ENCODE data around the gene CHST8. TPM values are rescaled to one million over a fixed set of nuclear protein-coding genes. Genes with fewer than 3 reads are reported as not detected.

Gene CHST8
- total RNA-seq, 1 experiment from 2014 or later = not detected

DNA sequence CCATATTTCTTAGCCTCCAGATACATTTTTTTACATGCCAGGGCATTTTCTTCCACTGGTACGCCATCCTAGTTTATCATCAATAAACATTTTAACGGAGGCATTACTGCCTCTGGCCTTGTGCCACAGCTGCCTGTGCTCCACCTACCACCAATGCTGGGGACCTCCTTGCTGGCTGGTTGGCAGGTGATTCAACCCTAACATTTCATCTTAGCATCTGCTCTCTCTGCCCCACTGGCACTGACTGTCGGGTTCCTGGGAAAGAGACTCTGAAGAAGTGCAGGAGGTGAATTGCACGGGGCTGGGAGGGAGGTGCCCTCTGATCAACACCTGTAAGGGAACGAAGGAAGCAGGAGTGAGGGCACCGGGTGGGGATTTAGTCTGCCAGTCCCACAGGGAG is 123.5 kb downstream of the CHST8 start:
- no peaks in the 10 kb centered on the region for H3K4me1 Mint-ChIP-seq (ENCODE audit: low read depth, unreplicated experiment)

DNA sequence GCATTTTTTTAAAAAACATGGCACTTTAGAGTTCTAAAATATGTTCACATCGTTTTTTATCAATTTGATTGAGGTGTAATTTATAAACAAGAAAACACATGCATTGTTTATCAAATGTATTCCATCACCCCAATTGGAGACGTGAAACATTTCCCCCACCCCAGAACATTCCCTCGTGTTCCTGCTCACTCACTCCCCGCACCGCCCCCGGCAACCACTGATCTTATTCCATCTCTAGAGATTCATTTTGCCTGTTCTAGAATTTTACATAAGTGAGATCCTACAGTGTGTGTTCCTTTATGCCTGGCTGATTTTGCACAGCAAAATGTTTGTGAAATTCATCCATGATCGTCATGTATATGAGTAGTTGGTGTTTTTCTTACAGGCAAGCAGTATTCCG is 124.4 kb downstream of the CHST8 start:
- Mint-ChIP-seq H3K27ac (ENCODE audit: unreplicated experiment) (no peak overlapping the region), H3K36me3 (ENCODE audit: insufficient read depth, unreplicated experiment) (no peaks in the 10 kb centered on the region), H3K4me1 (ENCODE audit: low read depth, unreplicated experiment) (no peaks in the 10 kb centered on the region), H3K9me3 (ENCODE audit: unreplicated experiment) (no peaks in the 10 kb centered on the region), H3K27me3 (ENCODE audit: insufficient read depth, unreplicated experiment) (peaks cover 19% of the 10 kb centered on the region), H3K4me3 (ENCODE audit: unreplicated experiment) (no peak overlapping the region)
- Histone ChIP-seq H3K36me3 (ENCODE audit: control insufficient read depth, insufficient read depth, low read length) (no peaks in the 10 kb centered on the region), H3K27me3 (replicated peaks; ENCODE audit: control insufficient read depth, insufficient read depth, low read length) (0 out of 2 replicates have a peak, but pooled peaks cover 1% of the 10 kb centered on the region), H3K4me1 (no peaks in the 10 kb centered on the region), H3K9me3 (no peaks in the 10 kb centered on the region), H3K4me3 (ENCODE audit: low read depth, low read length) (no peak overlapping the region)
- TF ChIP-seq, protein P1, sequence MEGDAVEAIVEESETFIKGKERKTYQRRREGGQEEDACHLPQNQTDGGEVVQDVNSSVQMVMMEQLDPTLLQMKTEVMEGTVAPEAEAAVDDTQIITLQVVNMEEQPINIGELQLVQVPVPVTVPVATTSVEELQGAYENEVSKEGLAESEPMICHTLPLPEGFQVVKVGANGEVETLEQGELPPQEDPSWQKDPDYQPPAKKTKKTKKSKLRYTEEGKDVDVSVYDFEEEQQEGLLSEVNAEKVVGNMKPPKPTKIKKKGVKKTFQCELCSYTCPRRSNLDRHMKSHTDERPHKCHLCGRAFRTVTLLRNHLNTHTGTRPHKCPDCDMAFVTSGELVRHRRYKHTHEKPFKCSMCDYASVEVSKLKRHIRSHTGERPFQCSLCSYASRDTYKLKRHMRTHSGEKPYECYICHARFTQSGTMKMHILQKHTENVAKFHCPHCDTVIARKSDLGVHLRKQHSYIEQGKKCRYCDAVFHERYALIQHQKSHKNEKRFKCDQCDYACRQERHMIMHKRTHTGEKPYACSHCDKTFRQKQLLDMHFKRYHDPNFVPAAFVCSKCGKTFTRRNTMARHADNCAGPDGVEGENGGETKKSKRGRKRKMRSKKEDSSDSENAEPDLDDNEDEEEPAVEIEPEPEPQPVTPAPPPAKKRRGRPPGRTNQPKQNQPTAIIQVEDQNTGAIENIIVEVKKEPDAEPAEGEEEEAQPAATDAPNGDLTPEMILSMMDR (IDR thresholded peaks at IDR 0.05; ENCODE audit: insufficient read depth in 1 of 2, low read depth in 1 of 2, low read length in 1 of 2, severe bottlenecking in 1 of 2, unreplicated experiment in 1 of 2) = no peak
- no TSS peak for BruUV-seq (replicated peaks)
- ChIA-PET CTCF (no interaction called here), POLR2A (no interaction called here)
- intact Hi-C loops (cut with micrococcal nuclease; ENCODE audit: unreplicated experiment) = no loop called here
- no peak for DNase-seq

More for the DNA sequence above, 123.5 kb downstream of the CHST8 start:
- no peak overlapping the region for H3K27ac Mint-ChIP-seq (ENCODE audit: unreplicated experiment)
- H3K9me3 Mint-ChIP-seq (ENCODE audit: unreplicated experiment) = no peaks in the 10 kb centered on the region
- TF ChIP-seq, protein P1 (IDR thresholded peaks at IDR 0.05; ENCODE audit: insufficient read depth in 1 of 2, low read depth in 1 of 2, low read length in 1 of 2, severe bottlenecking in 1 of 2, unreplicated experiment in 1 of 2) = no peak
- intact Hi-C loops (cut with micrococcal nuclease; ENCODE audit: unreplicated experiment) = no loop called here
- ChIA-PET POLR2A (no interaction called here), CTCF (interaction anchor here (0.9 kb wide), 1 partner anchor 32 kb away, joined by 3 read pairs; no protein-coding TSS in a partner anchor)
- H3K27me3 Mint-ChIP-seq (ENCODE audit: insufficient read depth, unreplicated experiment) = peaks cover 22% of the 10 kb centered on the region
- no peak for DNase-seq
- Histone ChIP-seq H3K4me1 (no peaks in the 10 kb centered on the region), H3K4me3 (ENCODE audit: low read depth, low read length) (no peak overlapping the region), H3K36me3 (ENCODE audit: control insufficient read depth, insufficient read depth, low read length) (no peaks in the 10 kb centered on the region), H3K9me3 (no peaks in the 10 kb centered on the region), H3K27me3 (replicated peaks; ENCODE audit: control insufficient read depth, insufficient read depth, low read length) (0 out of 2 replicates have a peak, but pooled peaks cover 1% of the 10 kb centered on the region)
- H3K36me3 Mint-ChIP-seq (ENCODE audit: insufficient read depth, unreplicated experiment) = no peaks in the 10 kb centered on the region
- BruUV-seq (replicated peaks) = no TSS peak
- no peak overlapping the region for H3K4me3 Mint-ChIP-seq (ENCODE audit: unreplicated experiment)

DNA sequence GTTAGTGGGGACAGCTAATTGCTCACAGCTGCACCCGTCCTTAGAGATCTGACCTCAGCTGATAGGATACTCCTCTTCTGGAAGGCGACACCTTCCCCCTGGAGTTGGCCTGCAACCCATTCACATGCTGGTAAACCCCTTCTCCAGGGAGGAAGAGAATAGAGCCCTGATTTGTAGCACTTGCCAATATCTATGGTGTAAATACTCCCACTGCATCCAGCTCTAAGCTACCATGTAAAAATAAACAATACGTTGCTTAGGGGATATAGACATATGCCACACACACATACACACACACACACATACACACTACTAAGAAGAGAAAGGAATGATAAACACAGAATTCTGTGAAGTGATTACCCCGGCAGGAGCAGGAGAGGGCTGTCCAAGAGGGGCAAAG is 125.5 kb downstream of the CHST8 start:
- no peaks in the 10 kb centered on the region for H3K9me3 ChIP-seq
- DNase-seq = no peak
- H3K9me3 Mint-ChIP-seq (ENCODE audit: unreplicated experiment) = no peaks in the 10 kb centered on the region
- H3K4me1 Mint-ChIP-seq (ENCODE audit: low read depth, unreplicated experiment) = no peaks in the 10 kb centered on the region
- ChIA-PET CTCF (interaction anchor here (0.6 kb wide), 1 partner anchor 498 kb away, joined by 3 read pairs; no protein-coding TSS in a partner anchor), POLR2A (no interaction called here)
- H3K27me3 Mint-ChIP-seq (ENCODE audit: insufficient read depth, unreplicated experiment) = peaks cover 19% of the 10 kb centered on the region
- H3K4me3 Mint-ChIP-seq (ENCODE audit: unreplicated experiment) = no peak overlapping the region
- H3K27me3 ChIP-seq (replicated peaks; ENCODE audit: control insufficient read depth, insufficient read depth, low read length) = 0 out of 2 replicates have a peak, but pooled peaks cover 1% of the 10 kb centered on the region
- TF ChIP-seq, protein P1 (IDR thresholded peaks at IDR 0.05; ENCODE audit: insufficient read depth in 1 of 2, low read depth in 1 of 2, low read length in 1 of 2, severe bottlenecking in 1 of 2, unreplicated experiment in 1 of 2) = no peak
- H3K4me1 ChIP-seq = no peaks in the 10 kb centered on the region
- no TSS peak for BruUV-seq (replicated peaks)
- no peak overlapping the region for H3K27ac Mint-ChIP-seq (ENCODE audit: unreplicated experiment)
- no peaks in the 10 kb centered on the region for H3K36me3 Mint-ChIP-seq (ENCODE audit: insufficient read depth, unreplicated experiment)
- intact Hi-C loops (cut with micrococcal nuclease; ENCODE audit: unreplicated experiment) = no loop called here
- H3K4me3 ChIP-seq (ENCODE audit: low read depth, low read length) = no peak overlapping the region
- no peaks in the 10 kb centered on the region for H3K36me3 ChIP-seq (ENCODE audit: control insufficient read depth, insufficient read depth, low read length)

Data from Caco-2 (cell line).